H1 (cell line): Measurements from ENCODE around the gene ITPKA. TPM values are rescaled to one million over a fixed set of nuclear protein-coding genes. Genes with fewer than 3 reads are reported as not detected.

Source experiments
- CTCF ChIA-PET: fragments of 300-600 bp; sonication (Branson Sonifier 250); formaldehyde crosslinking; loops from one replicate; lab custom pipeline; 2021; ENCODE audit not compliant: partially characterized antibody; lab: Charles Lee
- POLR2A ChIA-PET: fragments of 300-600 bp; sonication (Branson Sonifier 250); formaldehyde crosslinking; loops from one replicate; lab custom pipeline; 2021; ENCODE audit warnings: inconsistent platforms; ENCODE audit not compliant: partially characterized antibody; lab: Charles Lee
- DNase-seq, 2 experiments: peaks; one replicate each; pipeline versions ENCODE4 v3.0.0 to v3.0.0-alpha.2; 2010 to 2022; ENCODE audit warnings: low spot score in 2 of 2, low read depth in 1 of 2, mixed read lengths in 1 of 2
- FAIRE-seq: peaks from 2 replicates; lab custom pipeline; 2011; peaks lifted over from hg19 to GRCh38; lab: Jason Lieb, UNC
- H2AFZ ChIP-seq: 2 replicates; pipeline ENCODE4 v1.8.1; 2012; ENCODE audit warnings: low read length, inconsistent platforms
- H2AK5ac ChIP-seq: 2 replicates; pipeline ENCODE4 v1.6.1; 2013; ENCODE audit warnings: low read depth, low read length
- H2BK120ac ChIP-seq: replicated peaks from 2 replicates; pipeline ENCODE3; 2013; ENCODE audit warnings: low read depth, low read length, inconsistent platforms
- H2BK12ac ChIP-seq: 2 replicates; pipeline ENCODE4 v1.6.1; 2013; ENCODE audit warnings: low read depth, low read length
- H2BK15ac ChIP-seq: 2 replicates; pipeline ENCODE4 v1.6.1; 2013; ENCODE audit warnings: low read length
- H2BK20ac ChIP-seq: 2 replicates; pipeline ENCODE4 v1.6.1; 2013; ENCODE audit warnings: low read length
- H2BK5ac ChIP-seq: 2 replicates; pipeline ENCODE4 v1.6.1; 2013; ENCODE audit warnings: low read depth, low read length
- H3K14ac ChIP-seq: 2 replicates; pipeline ENCODE4 v1.6.1; 2013; ENCODE audit warnings: inconsistent platforms; ENCODE audit not compliant: insufficient read length
- H3K18ac ChIP-seq: 2 replicates; pipeline ENCODE4 v1.6.1; 2013; ENCODE audit warnings: low read length; ENCODE audit errors: extremely low read depth
- H3K23ac ChIP-seq: 2 replicates; pipeline ENCODE4 v1.6.1; 2013; ENCODE audit warnings: inconsistent platforms; ENCODE audit not compliant: insufficient read length
- H3K23me2 ChIP-seq: 2 replicates; pipeline ENCODE4 v1.6.1; 2013; ENCODE audit warnings: low read depth, low read length
- H3K27ac ChIP-seq: 2 replicates; pipeline ENCODE4 v1.6.1; 2011; ENCODE audit warnings: low read depth, low read length, inconsistent platforms
- H3K27me3 ChIP-seq, 4 experiments: replicated peaks in 1 of 4; 1 replicate in 1 of 4; 2 replicates in 3 of 4; pipeline versions ENCODE4 v1.6.1 to v1.8.1; 2011 to 2013; ENCODE audit warnings: low read length in 3 of 4, mild to moderate bottlenecking in 3 of 4, inconsistent platforms in 2 of 4, mixed read lengths in 2 of 4, moderate library complexity in 1 of 4; ENCODE audit not compliant: control insufficient read depth in 3 of 4, insufficient read depth in 3 of 4; ENCODE audit errors: extremely low read depth in 1 of 4
- H3K36me3 ChIP-seq, 4 experiments: 2 replicates each; pipeline versions ENCODE4 v1.6.1 to v1.8.1; 2011 to 2013; ENCODE audit warnings: mild to moderate bottlenecking in 4 of 4, low read length in 3 of 4, moderate library complexity in 2 of 4, control low read depth in 1 of 4, inconsistent platforms in 1 of 4; ENCODE audit not compliant: insufficient read depth in 4 of 4, control insufficient read depth in 2 of 4
- H3K4ac ChIP-seq: replicated peaks from 2 replicates; pipeline ENCODE3; 2013; ENCODE audit warnings: low read length, low read depth, mixed read lengths, inconsistent platforms; ENCODE audit not compliant: insufficient read length
- H3K4me1 ChIP-seq, 4 experiments: replicated peaks in 1 of 4; 1 replicate in 1 of 4; 2 replicates in 3 of 4; pipeline versions ENCODE4 v1.6.1 to v1.8.1; 2011 to 2013; ENCODE audit warnings: low read length in 3 of 4, inconsistent platforms in 2 of 4, mixed read lengths in 1 of 4; ENCODE audit not compliant: insufficient read depth in 4 of 4, control insufficient read depth in 3 of 4
- H3K4me2 ChIP-seq, 2 experiments: 2 replicates each; pipeline versions ENCODE4 v1.6.1 to v1.8.1; 2011 to 2013; ENCODE audit warnings: low read depth in 2 of 2, low read length in 2 of 2, control low read depth in 1 of 2, inconsistent platforms in 1 of 2, mild to moderate bottlenecking in 1 of 2; ENCODE audit not compliant: insufficient read depth in 1 of 2
- H3K4me3 ChIP-seq, 4 experiments: fragments of 200-600, 300-600 bp in 1 of 4; sonication (generic), shearing (Covaris generic), sonication (Bioruptor Twin) in 1 of 4; 2 replicates each; pipeline versions ENCODE4 v1.5.1 to v1.8.1; 2011 to 2016; ENCODE audit warnings: low read length in 4 of 4, low read depth in 3 of 4, control low read depth in 2 of 4, inconsistent platforms in 2 of 4, mild to moderate bottlenecking in 2 of 4, mixed read lengths in 1 of 4, moderate library complexity in 1 of 4; ENCODE audit not compliant: insufficient read depth in 2 of 4; ENCODE audit errors: extremely low read depth in 1 of 4
- H3K56ac ChIP-seq: replicated peaks from 2 replicates; pipeline ENCODE3; 2013; ENCODE audit warnings: low read depth, mild to moderate bottlenecking, mixed read lengths, low read length, inconsistent platforms; ENCODE audit not compliant: insufficient read length
- H3K79me1 ChIP-seq: 2 replicates; pipeline ENCODE4 v1.6.1; 2013; ENCODE audit warnings: low read depth, low read length, control low read depth
- H3K79me2 ChIP-seq, 2 experiments: 2 replicates each; pipeline versions ENCODE4 v1.6.1 to v1.8.1; 2012 to 2013; ENCODE audit warnings: low read length in 2 of 2, mild to moderate bottlenecking in 2 of 2, inconsistent platforms in 1 of 2; ENCODE audit not compliant: insufficient read depth in 2 of 2, control insufficient read depth in 1 of 2
- H3K9ac ChIP-seq, 4 experiments: replicated peaks in 1 of 4; 1 replicate in 1 of 4; 2 replicates in 3 of 4; pipeline versions ENCODE4 v1.6.1 to v1.8.1; 2011 to 2013; ENCODE audit warnings: low read depth in 3 of 4, low read length in 3 of 4, control low read depth in 2 of 4, mild to moderate bottlenecking in 2 of 4, moderate library complexity in 2 of 4, inconsistent platforms in 1 of 4; ENCODE audit errors: extremely low read depth in 1 of 4
- H3K9me3 ChIP-seq, 2 experiments: 2 replicates each; pipeline versions ENCODE4 v1.6.1 to v1.8.1; 2012 to 2013; ENCODE audit warnings: mild to moderate bottlenecking in 2 of 2, moderate library complexity in 2 of 2, control low read depth in 1 of 2, inconsistent platforms in 1 of 2, low read depth in 1 of 2, low read length in 1 of 2, mixed read lengths in 1 of 2; ENCODE audit not compliant: insufficient read depth in 2 of 2
- H4K20me1 ChIP-seq, 2 experiments: replicated peaks in 1 of 2; 2 replicates each; pipeline versions ENCODE3 to v1.8.1; 2011 to 2013; ENCODE audit warnings: inconsistent platforms in 2 of 2, low read length in 2 of 2, mild to moderate bottlenecking in 1 of 2; ENCODE audit not compliant: insufficient read depth in 2 of 2, control insufficient read depth in 1 of 2
- H4K5ac ChIP-seq: 2 replicates; pipeline ENCODE4 v1.6.1; 2013; ENCODE audit warnings: low read length, low read depth, mixed read lengths, inconsistent platforms; ENCODE audit not compliant: insufficient read length
- H4K8ac ChIP-seq: 2 replicates; pipeline ENCODE4 v1.8.0; 2013; ENCODE audit warnings: mild to moderate bottlenecking, moderate library complexity, low read length, inconsistent platforms; ENCODE audit not compliant: insufficient read depth; ENCODE audit errors: extremely low read depth
- H4K91ac ChIP-seq: replicated peaks from 2 replicates; pipeline ENCODE3; 2013; ENCODE audit warnings: low read length, mixed read lengths, inconsistent platforms; ENCODE audit not compliant: insufficient read length
- ATF2 ChIP-seq: IDR thresholded peaks from 2 replicates; pipeline ENCODE4 v1.6.1; 2012; ENCODE audit warnings: low read length, inconsistent platforms
- CBX5 ChIP-seq: fragments of 300-800, 300-1000 bp; sonication (generic); IDR thresholded peaks from 2 replicates; pipeline ENCODE4 v1.7.1; 2016; ENCODE audit warnings: antibody characterized with exemption, low read length, low read depth
- CHD1 ChIP-seq: IDR thresholded peaks from 2 replicates; pipeline ENCODE4 v1.6.1; 2012; ENCODE audit warnings: low read depth, low read length, improper control_type of control experiment
- CREB1 ChIP-seq: IDR thresholded peaks from 2 replicates; pipeline ENCODE4 v1.6.1; 2012; ENCODE audit warnings: inconsistent platforms
- EGR1 ChIP-seq: IDR thresholded peaks from 2 replicates; pipeline ENCODE4 v1.6.1; 2011; ENCODE audit warnings: low read depth, low read length, borderline replicate concordance
- FOSL1 ChIP-seq: IDR thresholded peaks from 2 replicates; pipeline ENCODE4 v1.6.1; 2011; ENCODE audit warnings: mild to moderate bottlenecking, low read depth, low read length, moderate library complexity; ENCODE audit not compliant: insufficient read depth
- HDAC2 ChIP-seq, 2 experiments: fragments of 300-600 bp in 1 of 2; sonication (generic) in 1 of 2; IDR thresholded peaks; 2 replicates each; pipeline ENCODE4 v1.6.1; 2011 to 2012; ENCODE audit warnings: low read depth in 2 of 2, low read length in 2 of 2, mild to moderate bottlenecking in 2 of 2, moderate library complexity in 2 of 2, borderline replicate concordance in 1 of 2, inconsistent platforms in 1 of 2
- KDM1A ChIP-seq: fragments of 200-600, 300-600 bp; sonication (generic); IDR thresholded peaks from 2 replicates; pipeline ENCODE4 v1.7.1; 2016; ENCODE audit warnings: mild to moderate bottlenecking, low read length, borderline replicate concordance
- MAFK ChIP-seq: IDR thresholded peaks from 2 replicates; pipeline ENCODE4 v1.6.1; 2012; ENCODE audit warnings: low read depth, mild to moderate bottlenecking, improper control_type of control experiment, low read length
- WGBS, 2 experiments: shearing (Covaris generic) in 1 of 2; methylation state at CpG; one replicate each; pipeline versions ENCODE4 v1.1.6 to v1.1.7; 2013 to 2015; ENCODE audit warnings: low lambda C conversion rate in 2 of 2, mixed read lengths in 2 of 2, inconsistent platforms in 1 of 2, low coverage in 1 of 2, missing lambda C conversion rate in 1 of 2; ENCODE audit not compliant: insufficient replicate concordance in 2 of 2, insufficient coverage in 1 of 2, insufficient read length in 1 of 2; ENCODE audit errors: extremely low coverage in 1 of 2, missing lambda C conversion rate in 1 of 2; 5-methylcytosine and 5-hydroxymethylcytosine counted together
- polyA plus RNA-seq, 7 experiments: library from polyadenylated mRNA; depleted of rRNA in 3 of 7; stranded (reverse) in 5 of 7; unstranded in 2 of 7; fragments of >200 nt in 5 of 7; fragments of 200-250 nt in 2 of 7; gene quantifications; 1 replicate in 5 of 7; 2 replicates in 1 of 7; 4 replicates in 1 of 7; pipeline versions ENCODE4 v1.2.1 to v1.2.3, GENCODE V29; 2011 to 2013; ENCODE audit warnings: missing spikeins in 2 of 7, mixed read lengths in 2 of 7
- total RNA-seq: library from RNA; stranded (reverse); fragmentation: NEBNext Ultra II Directional; extraction: Animal tissue kit (Norgen Biotek cat#: 25700); gene quantifications from 2 replicates; pipeline ENCODE4 v1.2.1, GENCODE V29; 2021
- TF ChIP-seq, protein P1 (sequence below): IDR thresholded peaks from 2 replicates; pipeline ENCODE4 v1.6.1; 2012; ENCODE audit warnings: inconsistent platforms

ITPKA gene
- total and polyA plus RNA-seq, 2 of the 8 experiments (the other 6 are each of a cell fraction or from before 2014, with no cell fraction given): 0.39 to 0.99 TPM

DNA sequence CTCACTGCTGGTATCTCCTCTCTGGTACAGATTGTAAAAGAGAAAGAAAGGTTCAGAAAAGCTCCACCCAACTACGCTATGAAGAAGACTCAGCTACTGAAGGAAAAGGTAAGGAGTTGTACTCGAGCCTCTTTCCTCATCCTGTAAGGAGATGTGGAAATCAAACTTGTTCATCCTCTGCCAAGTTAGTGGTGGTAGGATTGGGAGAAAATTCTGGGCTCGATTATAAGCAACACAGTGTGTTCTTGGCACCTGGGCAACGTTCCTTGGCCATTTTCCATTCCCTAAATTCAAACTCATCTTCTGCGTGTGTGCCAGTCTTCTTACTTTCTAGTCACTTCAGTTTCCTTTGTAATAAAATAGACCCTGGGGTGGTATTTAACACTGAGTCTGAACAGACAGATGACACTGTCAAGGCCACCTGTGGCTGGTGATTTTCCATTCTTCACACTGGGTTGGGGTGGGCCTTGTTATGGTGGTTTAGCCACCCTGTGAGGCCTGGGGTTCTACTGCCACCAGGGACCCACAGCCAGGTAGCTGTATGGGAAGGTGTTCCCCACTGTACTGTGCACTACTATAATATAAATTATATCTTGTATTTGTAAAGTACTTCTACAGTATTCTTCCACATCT, 17.1 kb upstream of the ITPKA start:
- no peak overlapping the region for H3K4me3 ChIP-seq
- H2BK12ac ChIP-seq: no peak overlapping the region
- H2AFZ ChIP-seq: no peak overlapping the region
- FAIRE-seq (no peak), DNase-seq (no peak)
- H4K91ac ChIP-seq: no peak overlapping the region
- H3K27ac ChIP-seq: no peak overlapping the region
- H3K4ac ChIP-seq: no peak overlapping the region
- H4K5ac ChIP-seq: no peak overlapping the region
- WGBS, 2 experiments: 89% methylated on average over 5 of the region's 5 CpGs; no CpG with 5 or more reads in 1 of the 2 experiments
- no peak overlapping the region for H3K9ac ChIP-seq
- H2BK5ac ChIP-seq: no peak overlapping the region
- no peak overlapping the region for H3K4me2 ChIP-seq
- no peaks in the 10 kb centered on the region for H3K79me1 ChIP-seq
- ChIA-PET POLR2A (interaction anchor here (1.2 kb wide), 1 partner anchor 9 kb away, joined by 4 read pairs; no protein-coding TSS in a partner anchor), CTCF (interaction anchor here (0.7 to 1.4 kb wide), 3 partner anchors 10 to 30 kb away, joined by 3 to 5 read pairs (median 3); no protein-coding TSS in a partner anchor)
- no peaks in the 10 kb centered on the region for H3K4me1 ChIP-seq
- H3K23ac ChIP-seq: no peak overlapping the region
- no peaks in the 10 kb centered on the region for H3K27me3 ChIP-seq
- H4K20me1 ChIP-seq: peaks cover 0 to 3% of the 10 kb centered on the region in 2 experiments
- H3K18ac ChIP-seq: no peak overlapping the region
- no peak overlapping the region for H3K56ac ChIP-seq
- no peak overlapping the region for H2BK20ac ChIP-seq
- no peak overlapping the region for H4K8ac ChIP-seq
- no peak overlapping the region for H2AK5ac ChIP-seq
- no peaks in the 10 kb centered on the region for H3K79me2 ChIP-seq
- no peak overlapping the region for H2BK120ac ChIP-seq
- H2BK15ac ChIP-seq: no peak overlapping the region
- H3K36me3 ChIP-seq: peaks cover 33 to 72% (median 61%) of the 10 kb centered on the region in 4 experiments
- H3K23me2 ChIP-seq: no peaks in the 10 kb centered on the region
- no peaks in the 10 kb centered on the region for H3K9me3 ChIP-seq
- no peak overlapping the region for H3K14ac ChIP-seq
- TF ChIP-seq, protein P1, sequence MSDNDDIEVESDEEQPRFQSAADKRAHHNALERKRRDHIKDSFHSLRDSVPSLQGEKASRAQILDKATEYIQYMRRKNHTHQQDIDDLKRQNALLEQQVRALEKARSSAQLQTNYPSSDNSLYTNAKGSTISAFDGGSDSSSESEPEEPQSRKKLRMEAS: no peak
- TF ChIP-seq CBX5: no peak
- TF ChIP-seq ATF2: no peak
- TF ChIP-seq MAFK: no peak
- no peak for TF ChIP-seq EGR1
- TF ChIP-seq CREB1: no peak
- no peak for TF ChIP-seq CHD1
- TF ChIP-seq HDAC2 (IDR thresholded peaks at IDR 0.05; ENCODE audit: borderline replicate concordance in 1 of 2, low read depth in 2 of 2, low read length in 2 of 2): no peak
- no peak for TF ChIP-seq FOSL1
- no peak for TF ChIP-seq KDM1A
